ENCODE results near the gene PHF2.

PHF2 gene

GRCh38 chr9:93603011-93603410 lies 26.6 kb downstream of the PHF2 start:
- DNase-seq = no peak

- no peak for DNase-seq
Measured at GRCh38 chr9:93603906-93604326, 27.5 kb downstream of the PHF2 start.

GRCh38 chr9:93606187-93606586 lies 29.8 kb downstream of the PHF2 start:
- no peak for DNase-seq

- DNase-seq = no peak
Measured at GRCh38 chr9:93610206-93610605, 33.8 kb downstream of the PHF2 start.

GRCh38 chr9:93612052-93612795 lies 35.8 kb downstream of the PHF2 start:
- no peak for DNase-seq

GRCh38 chr9:93612796-93613154 lies 36.4 kb downstream of the PHF2 start:
- DNase-seq = no peak

GRCh38 chr9:93613174-93613573 lies 36.8 kb downstream of the PHF2 start:
- DNase-seq = no peak

- no peak for DNase-seq
Measured at GRCh38 chr9:93613791-93614190, 37.4 kb downstream of the PHF2 start.

- DNase-seq = no peak
Measured at GRCh38 chr9:93614830-93615468, 38.6 kb downstream of the PHF2 start.

GRCh38 chr9:93616044-93616443 lies 39.7 kb downstream of the PHF2 start:
- no peak for DNase-seq

GRCh38 chr9:93617273-93617672 lies 40.9 kb downstream of the PHF2 start:
- no peak for DNase-seq

- no peak for DNase-seq
Measured at GRCh38 chr9:93619272-93619775, 42.9 kb downstream of the PHF2 start.

GRCh38 chr9:93620041-93620506 lies 43.7 kb downstream of the PHF2 start:
- no peak for DNase-seq

GRCh38 chr9:93620881-93621820 lies 44.8 kb downstream of the PHF2 start:
- no peak for DNase-seq

- DNase-seq = no peak
Measured at GRCh38 chr9:93621922-93622321, 45.5 kb downstream of the PHF2 start.

- DNase-seq = no peak
Measured at GRCh38 chr9:93622691-93623090, 46.3 kb downstream of the PHF2 start.

- no peak for DNase-seq
Measured at GRCh38 chr9:93623753-93624152, 47.4 kb downstream of the PHF2 start.

GRCh38 chr9:93624431-93624834 lies 48.0 kb downstream of the PHF2 start:
- no peak for DNase-seq

GRCh38 chr9:93624977-93625376 lies 48.6 kb downstream of the PHF2 start:
- no peak for DNase-seq

GRCh38 chr9:93629920-93630319 lies 53.5 kb downstream of the PHF2 start:
- DNase-seq = no peak

GRCh38 chr9:93630806-93631411 lies 54.5 kb downstream of the PHF2 start:
- no peak for DNase-seq

GRCh38 chr9:93633492-93634221 lies 57.3 kb downstream of the PHF2 start:
- DNase-seq = no peak

Measured in stimulated activated CD4-positive, alpha-beta T cell treated with anti-CD3 and anti-CD28 coated beads, Interleukin-15, amount 100 ng/mL, for 24 hours (primary cell).